NCI-H146 treated with DMSO at 0.1 percent for 48 hours (cell line): ENCODE results near the gene RNF39.

Experiments used
- DNase-seq: peaks from one replicate; lab custom pipeline; 2025; ENCODE audit not compliant: unreplicated experiment; lab: John Stamatoyannopoulos, UW

RNF39 gene

GRCh38 chr6:30097902-30098768 is 22.6 kb upstream of the RNF39 start:
- DNase-seq: no peak

GRCh38 chr6:30096829-30097228 is 21.3 kb upstream of the RNF39 start:
- DNase-seq: no peak

- DNase-seq: no peak
Measured at GRCh38 chr6:30093951-30094661, 18.5 kb upstream of the RNF39 start.

GRCh38 chr6:30092852-30093543 is 17.4 kb upstream of the RNF39 start:
- DNase-seq: no peak

GRCh38 chr6:30091577-30092381 is 16.2 kb upstream of the RNF39 start:
- no peak for DNase-seq

- no peak for DNase-seq
Measured at GRCh38 chr6:30087876-30088275, 12.3 kb upstream of the RNF39 start.

- DNase-seq: no peak
Measured at GRCh38 chr6:30077218-30077617, 1.6 kb upstream of the RNF39 start.

- no peak for DNase-seq
Measured at GRCh38 chr6:30075790-30076732, 492 bp upstream of the RNF39 start.

- no peak for DNase-seq
Measured at GRCh38 chr6:30074331-30075093, 1.1 kb downstream of the RNF39 start.

- DNase-seq: no peak
Measured at GRCh38 chr6:30073489-30074235, 1.9 kb downstream of the RNF39 start.

GRCh38 chr6:30071858-30072257 is 3.7 kb downstream of the RNF39 start:
- DNase-seq: no peak

- no peak for DNase-seq
Measured at GRCh38 chr6:30071081-30071818, 4.3 kb downstream of the RNF39 start.

GRCh38 chr6:30067460-30068139 is 8.0 kb downstream of the RNF39 start:
- no peak for DNase-seq

- peak; percentile 98 for DNase-seq
Measured at GRCh38 chr6:30066577-30067459, 8.8 kb downstream of the RNF39 start, which contains the start of gene PPP1R11. PPP1R11 (plus strand) TSS chr6:30067198; CDS start chr6:30067411, 213 bp downstream.

- DNase-seq: no peak
Measured at GRCh38 chr6:30066082-30066481, 9.5 kb downstream of the RNF39 start.

GRCh38 chr6:30063315-30063714 is 12.3 kb downstream of the RNF39 start:
- no peak for DNase-seq
